Stimulated activated CD4-positive, alpha-beta T cell treated with anti-CD3 and anti-CD28 coated beads, TNF-alpha, amount 100 ng/mL, for 1 hour (primary cell): ENCODE data around the gene NUP210.

Experiments used
- DNase-seq, 3 donors: peaks; one replicate each; pipeline ENCODE4 v3.0.0-alpha.2; 2020; ENCODE audit warnings: low read depth in 3 of 3, low spot score in 1 of 3

NUP210 gene

GRCh38 chr3:13377021-13377420, 43.1 kb downstream of the NUP210 start:
- no peak for DNase-seq

GRCh38 chr3:13376091-13376490, 44.0 kb downstream of the NUP210 start:
- DNase-seq = no peak

GRCh38 chr3:13375464-13375863, 44.7 kb downstream of the NUP210 start:
- no peak for DNase-seq

GRCh38 chr3:13373975-13374586, 46.0 kb downstream of the NUP210 start:
- DNase-seq = no peak

- DNase-seq = no peak
Measured at GRCh38 chr3:13372656-13373055, 47.5 kb downstream of the NUP210 start.

- no peak for DNase-seq
Measured at GRCh38 chr3:13372126-13372525, 48.0 kb downstream of the NUP210 start.

GRCh38 chr3:13371100-13372075, 48.7 kb downstream of the NUP210 start:
- no peak for DNase-seq

- DNase-seq = no peak
Measured at GRCh38 chr3:13370609-13371008, 49.5 kb downstream of the NUP210 start.

GRCh38 chr3:13370055-13370454, 50.1 kb downstream of the NUP210 start:
- DNase-seq = no peak

GRCh38 chr3:13368834-13369233, 51.3 kb downstream of the NUP210 start:
- no peak for DNase-seq

GRCh38 chr3:13367728-13368127, 52.4 kb downstream of the NUP210 start:
- DNase-seq = no peak

- no peak for DNase-seq
Measured at GRCh38 chr3:13365390-13366379, 54.4 kb downstream of the NUP210 start.

- no peak for DNase-seq
Measured at GRCh38 chr3:13364602-13365271, 55.4 kb downstream of the NUP210 start.

- no peak for DNase-seq
Measured at GRCh38 chr3:13362551-13362950, 57.6 kb downstream of the NUP210 start.

- DNase-seq = no peak
Measured at GRCh38 chr3:13359916-13360315, 60.2 kb downstream of the NUP210 start.

GRCh38 chr3:13358643-13359042, 61.5 kb downstream of the NUP210 start:
- DNase-seq = no peak

GRCh38 chr3:13358051-13358450, 62.1 kb downstream of the NUP210 start:
- DNase-seq = no peak

- no peak for DNase-seq
Measured at GRCh38 chr3:13357074-13357473, 63.0 kb downstream of the NUP210 start.

GRCh38 chr3:13353936-13354542, 66.1 kb downstream of the NUP210 start:
- DNase-seq = no peak

GRCh38 chr3:13353506-13353905, 66.6 kb downstream of the NUP210 start:
- no peak for DNase-seq
